C4-2B (cell line): Measurements from ENCODE around the gene ZBTB48.
A peak's percentile ranks its signal among the peaks of the same experiment; 100 is the strongest.

ENCODE experiments used
- ZFX ChIP-seq: fragments of 450-650 bp; IDR thresholded peaks from 2 replicates; pipeline ENCODE4 v1.6.1; 2017
- TF ChIP-seq, protein P1 (sequence below): fragments of 450-650 bp; conservative IDR thresholded peaks from 2 replicates; pipeline ENCODE4 v1.5.1; 2017; ENCODE audit warnings: mild to moderate bottlenecking

DNA sequence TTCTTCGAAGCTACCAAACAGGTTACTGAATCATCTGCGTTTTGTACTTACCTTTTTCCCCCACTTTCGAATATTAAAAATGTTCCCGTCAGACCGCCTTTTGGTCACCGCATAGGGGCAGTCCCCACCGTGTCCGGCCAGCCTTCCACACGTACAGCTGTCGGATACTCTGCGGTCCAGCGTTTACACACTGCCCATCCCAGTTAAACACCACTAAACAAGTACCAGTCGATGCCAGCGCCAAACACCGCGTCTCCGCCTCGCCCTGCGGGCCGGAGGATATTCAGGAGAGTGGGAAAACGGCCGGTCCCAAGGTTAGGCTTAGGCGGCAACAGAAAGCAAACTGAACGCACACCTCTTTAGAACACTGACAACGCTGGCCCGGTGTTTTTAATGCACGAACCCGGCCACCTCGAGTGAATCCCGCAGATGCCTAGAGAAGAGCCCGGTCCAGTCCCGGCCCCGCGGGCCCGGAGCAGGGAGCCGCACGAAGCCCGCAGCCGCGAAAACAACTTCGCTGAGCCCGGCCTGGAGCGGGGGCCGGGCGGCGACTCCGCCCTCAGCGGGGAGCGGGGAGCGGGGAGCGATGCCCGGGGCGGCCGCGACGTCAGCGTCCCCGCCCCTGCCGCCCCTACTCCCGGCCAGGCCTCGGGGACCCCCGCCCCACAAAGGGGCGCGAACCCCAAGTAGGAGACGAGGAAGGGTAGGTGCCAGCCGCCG is 33.0 kb downstream of the ZBTB48 start:
- TF ChIP-seq, protein P1, sequence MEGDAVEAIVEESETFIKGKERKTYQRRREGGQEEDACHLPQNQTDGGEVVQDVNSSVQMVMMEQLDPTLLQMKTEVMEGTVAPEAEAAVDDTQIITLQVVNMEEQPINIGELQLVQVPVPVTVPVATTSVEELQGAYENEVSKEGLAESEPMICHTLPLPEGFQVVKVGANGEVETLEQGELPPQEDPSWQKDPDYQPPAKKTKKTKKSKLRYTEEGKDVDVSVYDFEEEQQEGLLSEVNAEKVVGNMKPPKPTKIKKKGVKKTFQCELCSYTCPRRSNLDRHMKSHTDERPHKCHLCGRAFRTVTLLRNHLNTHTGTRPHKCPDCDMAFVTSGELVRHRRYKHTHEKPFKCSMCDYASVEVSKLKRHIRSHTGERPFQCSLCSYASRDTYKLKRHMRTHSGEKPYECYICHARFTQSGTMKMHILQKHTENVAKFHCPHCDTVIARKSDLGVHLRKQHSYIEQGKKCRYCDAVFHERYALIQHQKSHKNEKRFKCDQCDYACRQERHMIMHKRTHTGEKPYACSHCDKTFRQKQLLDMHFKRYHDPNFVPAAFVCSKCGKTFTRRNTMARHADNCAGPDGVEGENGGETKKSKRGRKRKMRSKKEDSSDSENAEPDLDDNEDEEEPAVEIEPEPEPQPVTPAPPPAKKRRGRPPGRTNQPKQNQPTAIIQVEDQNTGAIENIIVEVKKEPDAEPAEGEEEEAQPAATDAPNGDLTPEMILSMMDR: no peak
- TF ChIP-seq ZFX: peak; percentile 65; the same call in 1 of the 2 replicates
